GM18861 (cell line): ENCODE measurements around the gene FOXP2.
"Not testable (repeated sequence)": the region's sequence is repeated elsewhere in the genome, so short reads cannot be mapped to it uniquely, and the experiment has no call there.

Source experiments
- ATAC-seq: cut with Tn5 transposase; IDR thresholded peaks from one replicate; pipeline ENCODE4 v1.9.1; 2021; ENCODE audit not compliant: unreplicated experiment

FOXP2 gene

DNA sequence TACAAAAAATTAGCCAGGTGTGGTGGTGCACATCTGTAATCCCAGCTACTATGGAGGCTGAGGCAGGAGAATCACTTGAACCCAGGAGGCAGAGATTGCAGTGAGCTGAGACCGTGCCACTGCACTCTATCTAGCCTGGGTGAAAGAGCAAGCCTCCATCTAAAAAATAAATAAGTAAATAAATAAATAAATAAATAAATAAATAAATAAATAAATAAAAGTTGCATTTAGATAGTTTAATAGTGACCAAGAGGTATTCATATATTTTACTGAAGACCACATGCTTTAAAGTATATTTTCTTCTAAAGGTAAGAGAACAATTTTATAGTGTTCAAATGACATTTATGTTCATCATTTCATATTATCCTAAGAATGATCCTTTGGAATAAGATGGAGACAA lies 82.9 kb downstream of the FOXP2 start:
- not testable (repeated sequence) for ATAC-seq

DNA sequence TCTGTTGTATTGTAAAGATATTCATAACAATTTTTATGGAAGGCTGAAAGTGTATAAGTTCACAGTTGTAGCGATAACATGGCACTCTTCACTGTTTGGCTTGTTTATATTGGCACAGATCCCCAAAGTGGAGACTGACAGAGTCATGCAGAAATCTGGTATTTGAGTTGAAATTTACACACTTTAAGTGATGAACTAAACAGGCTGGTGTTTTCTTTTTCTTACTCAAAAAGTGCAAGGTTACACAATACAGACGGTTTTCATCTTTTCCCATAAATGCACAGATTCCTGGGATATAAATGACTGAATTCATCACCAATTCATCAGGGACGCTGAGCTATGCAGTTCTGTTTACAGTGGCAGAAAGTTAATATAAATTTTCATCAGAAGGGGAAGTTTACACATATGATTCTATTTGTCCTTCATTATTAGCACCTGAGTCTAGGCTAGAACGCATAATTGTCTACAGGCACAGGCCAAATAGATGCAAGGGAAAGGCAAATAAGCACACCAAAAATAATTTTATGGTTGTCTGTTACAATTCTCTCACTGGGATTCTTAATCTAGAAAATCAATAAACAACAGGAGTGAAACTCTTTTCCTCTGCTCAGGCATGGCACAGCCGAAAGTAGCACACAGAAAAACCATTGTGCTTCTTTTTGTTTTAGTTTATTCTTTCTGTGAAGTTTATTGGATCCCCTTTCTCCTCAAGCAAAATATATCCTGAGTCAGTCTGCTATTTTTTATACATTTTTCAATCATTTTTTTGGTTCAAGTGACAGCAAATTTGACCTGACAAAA lies 88.0 kb downstream of the FOXP2 start:
- no peak for ATAC-seq

DNA sequence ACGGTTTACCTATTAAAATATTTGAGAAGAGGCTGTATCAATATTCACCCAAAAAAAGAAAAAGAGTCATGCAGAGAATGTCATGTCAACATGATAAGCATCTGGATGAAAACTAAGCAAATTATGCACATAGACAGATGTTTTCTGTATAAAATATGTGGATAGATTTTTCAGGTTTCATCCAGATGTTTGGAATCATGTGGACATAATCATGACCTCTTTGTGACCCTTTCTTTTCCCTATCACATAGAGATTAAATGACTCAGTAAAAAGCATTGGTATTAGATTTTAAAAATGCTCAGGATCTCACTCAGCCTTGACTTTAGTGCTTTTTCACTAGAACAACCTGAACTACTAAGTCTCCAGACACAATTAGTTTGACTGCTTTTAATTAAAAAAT lies 90.0 kb downstream of the FOXP2 start:
- no peak for ATAC-seq

DNA sequence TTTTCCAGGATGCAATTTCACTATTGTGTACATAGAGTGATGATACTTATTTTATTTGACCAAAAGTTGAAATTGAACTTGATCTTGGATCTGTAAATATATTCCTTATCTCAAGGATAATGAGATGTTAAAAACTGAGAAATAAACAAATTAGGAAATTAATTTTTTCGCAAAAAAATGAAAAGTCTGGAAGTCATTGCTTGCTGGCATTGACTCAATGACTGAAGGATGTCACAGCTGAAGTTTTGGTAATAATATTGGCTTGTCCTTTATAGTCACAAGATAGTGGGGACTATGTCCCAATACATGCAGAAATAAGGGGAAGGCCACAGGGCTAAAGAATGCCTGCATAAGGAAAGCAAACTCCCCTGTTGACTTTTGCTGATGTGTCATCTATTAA lies 92.8 kb downstream of the FOXP2 start:
- ATAC-seq: no peak

DNA sequence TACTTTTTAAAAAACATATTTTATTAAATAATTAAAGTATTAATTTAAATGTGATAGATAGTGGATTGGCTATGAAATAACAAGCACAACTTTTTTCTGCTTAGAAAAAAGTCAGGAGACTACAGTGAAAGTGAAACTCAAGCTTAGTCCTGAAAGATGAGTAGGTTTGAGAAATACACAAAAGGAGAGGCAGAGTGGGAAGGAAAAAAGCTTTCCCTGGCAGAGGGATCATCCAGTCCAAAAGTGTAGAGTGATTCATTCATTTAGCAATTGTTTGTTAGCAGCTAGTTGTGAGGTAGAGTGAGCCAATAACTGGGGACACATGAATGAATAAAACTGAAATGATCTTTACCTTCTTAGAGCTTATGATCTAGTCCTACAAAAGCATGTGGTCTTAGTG lies 93.5 kb downstream of the FOXP2 start:
- ATAC-seq: no peak

DNA sequence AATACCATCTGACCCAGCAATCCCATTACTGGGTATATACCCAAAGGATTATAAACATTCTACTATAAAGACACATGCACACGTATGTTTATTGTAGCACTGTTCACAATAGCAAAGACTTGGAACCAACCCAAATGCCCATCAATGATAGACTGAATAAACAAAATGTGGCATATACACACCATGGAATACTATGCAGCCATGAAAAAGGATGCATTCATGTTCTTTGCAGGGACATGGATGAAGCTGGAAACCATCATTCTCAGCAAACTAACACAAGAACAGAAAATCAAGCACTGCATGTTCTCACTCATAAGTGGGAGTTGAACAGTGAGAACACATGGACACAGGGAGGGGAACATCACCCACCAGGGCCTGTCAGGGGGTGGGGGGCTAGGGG lies 96.2 kb downstream of the FOXP2 start:
- ATAC-seq: not testable (repeated sequence)

DNA sequence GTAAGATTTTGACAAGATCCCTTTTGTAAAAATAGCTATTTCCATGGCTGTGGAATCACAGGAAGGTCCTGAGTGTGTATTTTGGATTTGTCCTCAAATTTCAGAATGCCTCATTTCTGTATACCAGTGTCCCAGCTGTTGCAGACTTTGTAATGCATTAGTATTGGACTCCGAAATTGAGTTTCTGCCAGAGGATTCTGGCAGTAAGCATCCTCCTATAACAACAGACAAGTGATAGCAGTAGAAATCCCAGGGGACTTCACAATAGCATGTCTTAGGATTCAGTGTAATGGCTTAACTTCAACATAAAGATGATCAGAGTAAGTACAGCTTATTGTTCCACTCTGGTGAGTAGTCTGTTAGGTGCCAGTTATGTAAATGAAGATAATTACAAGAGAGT lies 104.6 kb downstream of the FOXP2 start:
- no peak for ATAC-seq

DNA sequence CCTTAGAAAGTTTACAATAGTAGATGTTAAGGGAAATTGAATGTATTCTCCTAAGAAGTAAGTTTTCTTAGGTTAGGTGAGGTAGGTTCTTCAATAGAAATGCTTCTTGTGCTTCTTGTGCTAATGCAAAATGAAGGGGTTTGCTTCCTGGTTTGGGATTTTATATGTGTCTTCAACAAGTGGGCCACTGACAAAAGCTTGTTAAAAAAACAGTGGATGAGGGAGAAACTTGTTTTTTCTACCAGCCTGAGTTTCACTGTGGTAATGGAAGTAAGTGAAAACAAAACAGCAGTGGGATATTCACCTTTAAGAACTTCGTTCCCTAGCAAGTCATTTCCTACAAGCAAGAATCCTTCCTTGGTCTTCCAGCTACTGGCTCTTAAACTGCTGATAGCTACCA lies 107.5 kb downstream of the FOXP2 start:
- no peak for ATAC-seq

DNA sequence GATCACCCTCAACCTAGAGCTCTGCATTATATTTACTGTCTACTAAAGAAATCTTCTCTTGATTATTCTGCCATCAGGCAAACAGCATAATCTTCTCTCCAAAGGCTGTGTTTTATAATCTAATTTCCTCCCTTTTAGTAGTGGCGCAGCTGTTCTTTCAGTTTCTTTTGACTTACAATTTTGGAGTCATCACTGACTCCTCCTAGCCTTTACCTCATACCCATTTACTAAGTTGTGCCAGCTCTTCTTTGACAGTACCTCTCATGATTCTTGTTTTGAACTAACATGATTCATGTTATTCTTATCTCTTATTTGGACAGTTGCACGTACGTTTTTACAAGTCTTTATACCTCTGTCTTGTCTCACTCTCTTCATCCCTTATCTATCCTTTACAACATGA lies 113.0 kb downstream of the FOXP2 start:
- ATAC-seq: no peak

DNA sequence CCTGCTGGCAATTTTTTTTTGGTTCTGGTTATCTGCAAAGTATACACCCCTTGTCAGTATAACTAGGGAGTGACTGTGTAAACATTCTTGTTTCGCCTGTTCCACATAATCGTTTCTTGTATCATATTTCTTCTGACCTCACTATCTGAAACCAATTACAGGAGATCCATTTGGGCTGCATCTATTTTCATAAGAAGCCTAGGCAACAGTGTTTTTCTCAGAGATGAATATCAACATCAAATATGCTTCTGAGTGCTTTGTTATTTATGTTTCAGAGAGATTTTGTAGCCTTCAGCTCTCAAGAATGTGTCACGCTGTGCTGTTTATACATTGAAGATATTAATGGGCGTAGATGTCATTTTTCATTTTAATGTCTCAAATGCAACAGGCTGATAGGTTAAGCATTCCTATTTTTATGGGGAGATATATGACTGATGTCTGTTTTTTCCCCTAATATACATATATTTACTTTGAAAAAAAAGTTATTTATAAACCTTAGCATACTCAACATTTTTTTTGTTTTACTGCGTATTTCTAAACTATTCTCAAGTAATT lies 115.5 kb downstream of the FOXP2 start:
- ATAC-seq: no peak

DNA sequence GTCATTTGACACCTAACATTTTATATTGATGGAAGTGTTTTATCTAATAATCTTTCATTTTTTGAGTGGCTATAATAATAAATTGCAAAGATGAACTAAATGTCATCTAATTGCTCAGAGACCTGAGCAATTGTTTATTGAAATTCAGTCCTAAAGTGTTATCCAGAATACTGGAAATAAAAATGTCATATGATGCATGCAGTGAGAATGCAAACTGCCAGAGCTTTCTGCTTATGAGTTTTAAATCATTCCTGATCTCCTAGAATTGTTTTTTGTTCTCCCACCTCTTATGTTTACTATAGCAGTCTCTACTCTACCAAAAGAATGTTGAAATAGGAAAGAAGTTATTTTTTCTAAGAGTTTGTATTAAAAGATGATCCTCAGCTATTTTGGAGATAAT lies 116.7 kb downstream of the FOXP2 start:
- no peak for ATAC-seq

DNA sequence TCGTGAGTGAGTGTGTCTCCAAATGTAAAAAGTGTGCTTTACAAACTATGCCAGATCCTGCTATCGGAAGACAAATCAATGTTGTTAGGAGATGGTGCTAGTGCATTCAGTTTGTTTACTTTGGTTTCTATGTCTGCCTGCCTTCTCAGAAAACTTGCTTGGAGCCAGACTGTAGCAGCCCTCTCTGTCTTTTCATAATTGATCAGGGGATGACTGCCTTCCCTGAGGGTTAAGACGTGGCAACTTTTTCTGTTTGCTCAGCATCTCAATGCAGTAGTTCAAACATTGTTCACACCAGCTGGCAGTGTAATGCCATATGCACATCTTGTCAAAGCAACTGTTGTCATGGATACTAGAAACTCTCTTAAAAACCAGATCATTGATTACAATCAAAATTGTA lies 118.5 kb downstream of the FOXP2 start:
- no peak for ATAC-seq

DNA sequence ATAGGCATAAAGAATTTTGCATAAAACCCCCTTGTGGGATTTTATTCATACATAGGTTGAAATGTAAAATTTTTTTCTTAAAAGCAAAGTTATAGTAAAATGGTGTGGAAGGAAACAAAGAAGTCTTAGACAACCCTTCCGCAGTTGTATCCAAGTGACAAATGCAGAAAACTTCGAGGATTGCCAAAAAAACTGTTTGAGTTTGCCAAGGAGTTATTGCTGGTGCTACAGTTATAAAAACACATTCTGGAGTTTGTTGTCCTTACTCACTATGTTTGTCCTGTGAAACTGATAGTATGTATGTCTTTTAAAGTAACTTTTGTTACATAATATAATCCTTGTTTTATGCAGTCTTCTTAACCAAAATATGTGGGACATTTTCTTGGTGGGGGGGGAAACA lies 120.3 kb downstream of the FOXP2 start:
- ATAC-seq: no peak

DNA sequence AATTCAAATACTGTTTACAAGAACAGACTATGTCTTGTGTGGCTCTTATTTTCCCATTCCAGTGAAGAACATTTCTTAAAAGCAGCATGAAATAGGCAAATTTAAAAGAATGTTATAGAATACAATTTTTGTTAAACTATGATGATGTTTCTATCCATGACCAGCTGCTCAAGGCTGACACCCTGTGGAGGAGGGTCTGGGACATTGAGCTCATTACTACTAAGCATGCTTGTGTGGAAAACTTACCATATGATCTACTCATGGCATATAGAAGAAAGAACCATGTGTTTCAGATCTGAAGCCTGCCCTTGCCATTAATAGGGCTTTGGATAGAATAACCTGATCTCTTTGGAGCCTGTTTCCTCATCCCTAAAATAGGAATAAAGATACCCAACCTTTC lies 125.0 kb downstream of the FOXP2 start:
- no peak for ATAC-seq

DNA sequence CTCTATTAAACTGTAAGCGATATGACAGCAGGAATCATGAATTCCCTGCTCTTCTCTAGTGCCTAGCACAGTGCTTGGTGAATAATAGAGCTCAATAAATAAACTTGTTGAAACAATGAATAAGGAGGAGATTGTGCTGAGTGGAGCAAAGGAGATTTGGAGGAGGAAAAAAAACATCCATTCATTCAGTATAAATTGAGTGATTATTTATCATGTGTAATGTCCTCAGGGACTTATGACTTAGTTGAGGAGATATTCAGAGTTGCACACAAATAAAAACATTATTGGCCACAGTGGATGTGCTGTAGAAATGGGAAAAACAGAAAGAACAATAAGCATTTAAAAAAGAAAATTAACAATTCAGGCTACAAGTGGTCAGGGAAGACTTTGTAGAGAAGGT lies 125.7 kb downstream of the FOXP2 start:
- ATAC-seq: no peak

DNA sequence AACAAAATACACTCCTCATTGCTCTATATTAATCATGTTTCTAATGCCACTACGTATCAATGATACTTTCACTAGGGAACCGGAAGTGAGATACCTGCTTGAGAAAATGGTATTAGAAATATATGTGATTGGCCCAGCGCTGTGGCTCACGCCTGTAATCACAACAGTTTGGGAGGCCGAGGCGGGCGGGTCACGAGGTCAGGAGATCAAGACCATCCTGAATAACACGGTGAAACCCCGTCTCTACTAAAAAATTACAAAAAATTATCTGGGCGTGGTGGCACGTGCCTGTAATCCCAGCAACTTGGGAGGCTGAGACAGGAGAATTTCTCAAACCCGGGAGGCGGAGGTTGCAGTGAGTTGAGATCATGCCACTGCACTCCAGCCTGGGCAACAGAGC lies 132.7 kb downstream of the FOXP2 start:
- not testable (repeated sequence) for ATAC-seq

DNA sequence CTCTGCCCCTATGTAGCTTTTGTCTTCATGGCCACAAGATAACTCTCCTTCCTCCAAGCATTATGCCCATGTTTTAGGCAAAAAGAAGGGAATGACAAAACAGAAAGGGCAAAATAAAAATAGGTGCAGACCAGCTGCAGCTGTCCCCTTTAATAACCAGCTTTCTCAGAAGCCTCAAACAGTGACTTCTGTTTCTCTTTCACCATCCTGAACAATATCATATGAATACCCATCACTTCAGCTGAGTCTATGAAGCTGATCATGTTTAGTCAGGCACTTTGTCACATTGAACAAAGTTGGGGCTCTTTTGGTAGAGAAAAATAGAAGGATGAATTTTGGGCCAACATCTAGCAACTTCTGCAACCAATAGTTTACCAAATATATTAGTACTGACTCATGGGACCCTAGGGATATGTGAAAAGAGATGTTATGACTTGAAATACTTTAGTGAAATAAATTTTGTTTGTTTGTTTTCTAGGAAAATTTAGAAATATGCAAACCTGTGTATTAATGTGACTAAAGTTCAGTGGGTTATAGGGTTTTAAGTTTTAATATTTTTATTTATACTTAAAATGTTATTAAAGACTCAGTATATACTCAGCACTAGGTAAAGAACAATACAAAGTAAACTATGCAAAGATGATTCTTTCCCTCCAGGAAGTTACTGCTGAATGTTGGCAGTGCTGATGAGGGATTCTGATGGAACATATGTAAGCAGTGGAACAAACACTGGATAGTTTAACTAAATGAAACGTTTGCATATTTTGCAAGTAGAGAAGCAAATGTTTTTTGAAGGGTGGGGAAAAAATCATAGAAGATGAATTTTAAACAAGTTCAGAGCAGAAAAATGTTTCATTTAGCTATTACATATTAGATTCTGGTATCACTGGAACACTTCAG lies 133.7 kb downstream of the FOXP2 start:
- ATAC-seq: no peak

DNA sequence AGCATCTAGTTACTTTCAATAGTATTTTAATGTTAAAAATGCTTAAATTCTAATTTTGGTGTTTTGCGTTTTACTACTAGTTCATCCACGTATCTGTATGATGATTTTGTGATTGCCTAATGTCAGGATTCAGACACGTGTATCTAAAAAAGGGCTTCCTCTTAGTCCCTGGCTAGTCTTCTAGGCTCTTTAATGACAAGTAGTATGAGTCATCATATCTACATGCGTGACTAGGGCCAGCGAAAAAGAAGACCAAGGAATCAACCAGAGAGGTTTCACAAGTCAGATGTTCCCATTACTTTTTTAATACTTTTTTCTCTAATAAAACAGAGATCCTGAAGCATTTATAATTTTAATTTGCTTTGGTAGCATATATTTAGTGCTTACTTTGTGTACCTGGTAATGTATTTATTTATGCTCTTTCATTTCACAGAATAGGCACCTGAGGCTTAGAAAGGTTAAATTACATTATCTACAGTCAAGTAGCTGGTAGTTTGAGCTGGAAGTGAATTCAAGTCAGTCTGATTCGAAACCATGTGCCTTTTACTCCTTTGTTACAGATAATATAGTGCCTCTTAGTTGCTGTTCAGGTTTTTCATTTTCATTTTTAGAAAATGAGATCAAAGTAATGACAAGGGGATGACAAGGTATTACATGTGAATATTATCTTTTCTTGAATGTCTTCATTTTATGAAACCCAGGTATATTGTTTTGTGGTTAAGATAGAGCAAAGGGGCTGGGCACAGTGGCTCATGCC lies 140.3 kb downstream of the FOXP2 start:
- peak; percentile 75 for ATAC-seq

DNA sequence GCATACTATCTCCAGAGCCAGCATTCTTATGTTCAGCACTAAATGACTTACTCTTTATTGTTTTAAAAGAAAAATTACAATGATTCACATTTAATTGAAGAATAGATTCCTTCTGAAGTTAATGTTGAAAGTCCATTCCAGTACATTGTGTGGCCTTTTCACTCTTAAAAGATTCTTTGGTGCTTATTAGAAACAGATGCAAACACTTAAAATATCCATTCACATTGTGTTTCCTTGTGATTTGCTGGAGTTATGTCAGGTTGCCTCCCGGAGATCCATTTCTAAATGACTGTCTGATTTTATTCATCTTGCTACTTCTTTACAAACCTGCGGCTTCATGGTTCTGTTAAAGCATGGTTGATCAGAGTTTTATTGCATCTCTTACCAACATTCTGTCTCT lies 152.8 kb downstream of the FOXP2 start:
- no peak for ATAC-seq

DNA sequence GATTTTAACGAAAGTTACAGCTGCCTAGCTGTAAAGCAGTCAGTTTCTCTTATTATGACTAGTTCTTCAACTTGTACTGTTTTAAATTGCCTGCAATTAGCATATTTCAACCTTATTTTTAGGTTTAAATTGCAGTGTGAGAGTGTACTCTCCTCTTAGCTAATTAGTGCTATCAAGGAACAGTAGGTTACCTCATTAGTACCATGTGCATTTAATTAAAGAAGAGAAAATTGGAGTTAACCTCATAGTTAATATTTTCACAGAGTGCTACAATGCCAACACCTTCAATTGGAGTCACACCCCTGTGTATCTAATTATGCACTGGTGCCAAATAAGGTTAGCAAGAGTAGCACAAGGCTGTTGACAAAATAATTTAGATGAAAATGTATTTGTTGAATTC lies 154.6 kb downstream of the FOXP2 start:
- ATAC-seq: no peak

DNA sequence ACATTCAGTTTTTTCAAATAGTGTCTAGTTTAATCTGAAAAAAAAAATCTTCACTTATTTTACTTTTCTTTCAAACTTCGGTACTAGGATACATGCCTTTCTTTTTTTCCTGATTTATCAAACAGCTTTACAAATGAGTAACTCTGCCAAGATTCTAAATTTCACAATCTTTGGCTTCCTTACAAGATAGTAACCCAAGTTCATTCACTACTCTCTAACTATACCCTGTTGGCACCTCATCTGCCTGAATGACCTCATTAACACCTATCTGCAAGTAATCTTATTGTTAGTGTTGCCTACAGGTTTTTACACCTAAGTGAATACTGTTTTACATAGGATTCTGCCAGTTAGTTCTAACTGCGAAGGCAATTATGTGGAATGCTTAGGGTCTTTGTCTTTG lies 159.8 kb downstream of the FOXP2 start:
- no peak for ATAC-seq
